ENCODE results near the gene P3H3. TPM values are rescaled to one million over a fixed set of nuclear protein-coding genes. Genes with fewer than 3 reads are reported as not detected.
A peak's percentile ranks its signal among the peaks of the same experiment; 100 is the strongest.

The P3H3 gene
- total RNA-seq = 1 to 10 TPM; 1.9 to 2.0 TPM

DNA sequence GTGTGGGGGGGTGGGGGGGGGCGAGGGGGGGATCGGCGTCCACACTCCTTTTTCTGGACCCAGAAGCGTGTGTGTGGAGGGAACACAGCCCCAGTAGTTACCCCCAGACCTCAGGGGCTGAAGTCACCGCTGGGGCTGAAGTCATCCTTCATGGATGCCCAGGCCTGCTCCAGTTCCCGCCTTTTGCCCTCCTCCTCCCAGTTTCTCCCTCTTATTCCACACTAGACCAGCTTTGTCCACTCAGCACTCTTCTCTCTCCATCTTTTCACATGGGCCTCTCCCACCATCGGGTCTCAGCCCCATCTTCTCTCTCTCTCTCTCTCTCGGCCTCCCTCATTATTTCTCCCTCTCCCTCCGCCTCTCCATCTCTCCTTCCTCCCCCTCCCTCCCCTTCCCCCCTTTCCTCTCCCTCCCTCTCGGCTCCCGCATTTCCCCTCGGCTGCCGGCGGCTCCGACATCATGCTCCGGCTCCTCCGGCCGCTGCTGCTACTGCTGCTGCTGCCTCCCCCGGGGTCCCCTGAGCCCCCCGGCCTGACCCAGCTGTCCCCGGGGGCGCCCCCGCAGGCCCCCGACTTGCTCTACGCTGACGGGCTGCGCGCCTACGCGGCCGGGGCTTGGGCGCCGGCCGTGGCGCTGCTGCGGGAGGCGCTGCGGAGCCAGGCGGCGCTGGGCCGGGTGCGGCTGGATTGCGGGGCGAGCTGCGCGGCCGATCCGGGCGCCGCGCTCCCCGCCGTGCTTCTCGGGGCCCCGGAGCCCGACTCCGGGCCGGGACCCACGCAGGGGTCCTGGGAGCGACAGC, at the start of gene P3H3:
Gene P3H3 (plus strand): TSS at position 426 of the 799 bp plus-strand sequence. CDS start 34 bp downstream, at position 460.
- intact Hi-C loops (cut with micrococcal nuclease) = loop anchor here (1.0 to 5.0 kb wide), 4 partner anchors 23 to 261 kb away; partner anchors contain the start of genes CDCA3, NOP2, PTMS and SPSB2
- CTCF ChIA-PET = interaction anchor here (1.4 to 11.7 kb wide), 4 partner anchors 9 to 72 kb away, joined by 4 to 166 read pairs (median 12); partner anchors contain the start of genes MLF2 and PTMS
- no peak for DNase-seq
- Mint-ChIP-seq H3K27me3 (ENCODE audit: low read depth) (peaks cover 17% of the 10 kb centered on the region), H3K4me1 (ENCODE audit: low read depth) (peaks cover 17% of the 10 kb centered on the region), H3K4me3 (peak within 1 kb of the TSS; percentile 80), H3K27ac (no peak within 1 kb of the TSS), H3K36me3 (ENCODE audit: low read depth) (no peaks in the 10 kb centered on the region), H3K9me3 (no peaks in the 10 kb centered on the region)

GRCh38 chr12:6778574-6779550, 49.3 kb upstream of the P3H3 start:
- intact Hi-C loops (cut with micrococcal nuclease) = loop anchor here (1.0 to 2.0 kb wide), 6 partner anchors 26 to 216 kb away; partner anchors contain the start of genes MLF2 and ZNF384
- CTCF ChIA-PET = interaction anchor here (0.6 to 9.7 kb wide), 18 partner anchors 8 to 163 kb away, joined by 3 to 118 read pairs (median 4); partner anchors contain the start of genes CD4, MLF2 and PTMS
- Mint-ChIP-seq H3K36me3 (ENCODE audit: low read depth) (peaks cover 15% of the 10 kb centered on the region), H3K27me3 (ENCODE audit: low read depth) (no peaks in the 10 kb centered on the region), H3K4me3 (peak overlapping the region; percentile 82), H3K9me3 (no peaks in the 10 kb centered on the region), H3K4me1 (ENCODE audit: low read depth) (peaks cover 89% of the 10 kb centered on the region), H3K27ac (peak overlapping the region; percentile 63)
- DNase-seq = peak; percentile 96

GRCh38 chr12:6779708-6780432, 48.3 kb upstream of the P3H3 start:
- H3K4me3 Mint-ChIP-seq = no peak overlapping the region
- intact Hi-C loops (cut with micrococcal nuclease) = loop anchor here (1.0 to 2.0 kb wide), 9 partner anchors 9 to 217 kb away; partner anchors contain the start of genes CD4, MLF2 and ZNF384
- CTCF ChIA-PET = interaction anchor here (0.6 to 9.7 kb wide), 15 partner anchors 9 to 118 kb away, joined by 3 to 118 read pairs (median 4); partner anchors contain the start of genes CD4, MLF2, PTMS and SPSB2
- H3K27ac Mint-ChIP-seq = peak overlapping the region; percentile 51
- H3K4me1 Mint-ChIP-seq (ENCODE audit: low read depth) = peaks cover 90% of the 10 kb centered on the region
- DNase-seq = peak; percentile 54
- peaks cover 15% of the 10 kb centered on the region for H3K36me3 Mint-ChIP-seq (ENCODE audit: low read depth)
- H3K9me3 Mint-ChIP-seq = no peaks in the 10 kb centered on the region
- H3K27me3 Mint-ChIP-seq (ENCODE audit: low read depth) = no peaks in the 10 kb centered on the region

DNA sequence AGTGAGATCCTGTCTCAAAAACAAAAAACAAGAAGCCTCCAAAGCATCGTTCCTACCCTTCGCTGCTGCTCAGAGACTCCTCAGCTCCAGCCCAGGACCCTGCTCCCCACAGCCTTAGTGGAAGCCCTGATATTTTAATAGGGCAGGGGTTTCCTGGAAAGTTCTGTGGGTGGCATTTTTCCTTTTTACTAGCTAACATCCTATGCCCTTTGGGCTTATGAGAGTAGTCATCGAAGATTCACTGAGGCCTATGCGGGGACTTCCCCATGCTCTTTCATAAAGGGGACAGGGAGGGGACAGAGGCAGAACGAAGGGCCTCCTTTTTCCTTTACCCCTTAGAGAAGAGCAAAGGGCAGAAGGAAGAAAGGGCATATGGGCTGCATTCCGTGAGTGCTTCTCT, 47.6 kb upstream of the P3H3 start:
- Mint-ChIP-seq H3K4me1 (ENCODE audit: low read depth) (peaks cover 90% of the 10 kb centered on the region), H3K27ac (peak overlapping the region; percentile 51), H3K4me3 (no peak overlapping the region), H3K27me3 (ENCODE audit: low read depth) (no peaks in the 10 kb centered on the region), H3K9me3 (no peaks in the 10 kb centered on the region), H3K36me3 (ENCODE audit: low read depth) (peaks cover 13% of the 10 kb centered on the region)
- DNase-seq = peak; percentile 65
- intact Hi-C loops (cut with micrococcal nuclease) = loop anchor here (1.0 kb wide), 3 partner anchors 9 to 172 kb away; partner anchors contain the start of gene CD4
- CTCF ChIA-PET = interaction anchor here (0.6 to 9.7 kb wide), 13 partner anchors 8 to 118 kb away, joined by 3 to 118 read pairs (median 4); partner anchors contain the start of genes CD4, MLF2, PTMS and SPSB2

GRCh38 chr12:6782119-6782518, 46.1 kb upstream of the P3H3 start:
- no peak for DNase-seq
- CTCF ChIA-PET = interaction anchor here (1.0 to 9.7 kb wide), 5 partner anchors 10 to 51 kb away, joined by 3 to 118 read pairs (median 8); partner anchors contain the start of gene MLF2
- H3K27me3 Mint-ChIP-seq (ENCODE audit: low read depth) = no peaks in the 10 kb centered on the region
- H3K4me1 Mint-ChIP-seq (ENCODE audit: low read depth) = peaks cover 90% of the 10 kb centered on the region
- intact Hi-C loops (cut with micrococcal nuclease) = no loop called here
- H3K36me3 Mint-ChIP-seq (ENCODE audit: low read depth) = peaks cover 7% of the 10 kb centered on the region
- H3K4me3 Mint-ChIP-seq = no peak overlapping the region
- no peaks in the 10 kb centered on the region for H3K9me3 Mint-ChIP-seq
- H3K27ac Mint-ChIP-seq = peak overlapping the region; percentile 38

GRCh38 chr12:6782850-6783566, 45.2 kb upstream of the P3H3 start:
- Mint-ChIP-seq H3K9me3 (no peaks in the 10 kb centered on the region), H3K4me3 (no peak overlapping the region), H3K36me3 (ENCODE audit: low read depth) (peaks cover 2% of the 10 kb centered on the region), H3K4me1 (ENCODE audit: low read depth) (peaks cover 86% of the 10 kb centered on the region), H3K27ac (peak overlapping the region; percentile 54), H3K27me3 (ENCODE audit: low read depth) (no peaks in the 10 kb centered on the region)
- CTCF ChIA-PET = interaction anchor here (0.5 to 9.7 kb wide), 11 partner anchors 9 to 170 kb away, joined by 3 to 118 read pairs (median 6); partner anchors contain the start of genes MLF2 and SPSB2
- intact Hi-C loops (cut with micrococcal nuclease) = no loop called here
- peak; percentile 52 for DNase-seq

DNA sequence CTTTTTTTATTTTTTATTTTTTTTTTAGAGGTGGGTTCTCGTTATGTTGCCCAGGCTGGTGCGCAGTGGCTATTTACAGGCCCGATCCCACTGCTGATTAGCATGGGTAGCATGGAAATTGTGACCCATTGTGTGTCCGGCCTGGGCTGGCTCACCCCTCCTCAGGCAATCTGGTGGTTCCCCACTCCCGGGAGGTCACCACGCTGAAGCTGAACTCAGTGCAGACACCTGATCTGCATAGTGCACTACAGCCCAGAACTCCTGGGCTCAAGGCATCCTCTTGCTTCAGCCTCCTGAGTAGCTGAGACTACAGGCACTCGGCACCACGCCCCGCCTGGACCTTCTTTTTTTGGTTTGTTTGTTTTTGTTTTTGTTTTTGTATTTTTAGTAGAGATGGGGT, 44.4 kb upstream of the P3H3 start:
- Mint-ChIP-seq H3K27ac (no peak overlapping the region), H3K36me3 (ENCODE audit: low read depth) (no peaks in the 10 kb centered on the region), H3K4me1 (ENCODE audit: low read depth) (peaks cover 86% of the 10 kb centered on the region), H3K9me3 (no peaks in the 10 kb centered on the region), H3K27me3 (ENCODE audit: low read depth) (no peaks in the 10 kb centered on the region), H3K4me3 (no peak overlapping the region)
- intact Hi-C loops (cut with micrococcal nuclease) = no loop called here
- CTCF ChIA-PET = interaction anchor here (0.9 to 9.7 kb wide), 7 partner anchors 12 to 171 kb away, joined by 3 to 118 read pairs (median 3); partner anchors contain the start of genes MLF2 and SPSB2
- DNase-seq = no peak

DNA sequence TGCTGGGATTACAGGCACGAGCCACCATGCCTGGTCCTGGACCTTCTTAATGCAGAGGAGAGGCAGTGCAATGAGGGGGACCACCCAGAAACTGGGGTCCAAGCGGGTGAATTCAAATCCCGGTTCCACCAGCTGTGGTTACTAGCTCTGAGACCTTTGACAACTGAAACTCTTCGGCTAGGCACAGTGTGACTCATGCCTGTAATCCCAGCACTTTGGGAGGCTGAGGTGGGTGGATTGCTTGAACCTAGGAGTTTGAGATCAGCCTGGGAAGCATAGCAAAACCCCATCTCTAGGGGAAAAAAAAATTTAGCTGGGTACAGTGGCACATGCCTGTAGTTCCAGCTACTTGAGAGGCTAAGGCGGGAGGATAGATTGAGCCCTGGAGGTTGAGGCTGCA, 43.9 kb upstream of the P3H3 start:
- CTCF ChIA-PET = interaction anchor here (1.0 to 9.7 kb wide), 4 partner anchors 12 to 41 kb away, joined by 3 to 118 read pairs (median 8); partner anchors contain the start of gene MLF2
- intact Hi-C loops (cut with micrococcal nuclease) = no loop called here
- Mint-ChIP-seq H3K4me3 (no peak overlapping the region), H3K27ac (no peak overlapping the region), H3K36me3 (ENCODE audit: low read depth) (no peaks in the 10 kb centered on the region), H3K4me1 (ENCODE audit: low read depth) (peaks cover 86% of the 10 kb centered on the region), H3K9me3 (no peaks in the 10 kb centered on the region), H3K27me3 (ENCODE audit: low read depth) (no peaks in the 10 kb centered on the region)
- DNase-seq = no peak

GRCh38 chr12:6784761-6785160, 43.4 kb upstream of the P3H3 start:
- Mint-ChIP-seq H3K27ac (no peak overlapping the region), H3K4me1 (ENCODE audit: low read depth) (peaks cover 81% of the 10 kb centered on the region), H3K27me3 (ENCODE audit: low read depth) (no peaks in the 10 kb centered on the region), H3K4me3 (no peak overlapping the region), H3K9me3 (no peaks in the 10 kb centered on the region), H3K36me3 (ENCODE audit: low read depth) (peaks cover 2% of the 10 kb centered on the region)
- intact Hi-C loops (cut with micrococcal nuclease) = loop anchor here (5.0 kb wide), 1 partner anchor 168 kb away; the partner anchor contains the start of gene PTPN6
- CTCF ChIA-PET = interaction anchor here (1.3 to 9.7 kb wide), 3 partner anchors 11 to 41 kb away, joined by 3 to 118 read pairs (median 13); partner anchors contain the start of gene MLF2
- no peak for DNase-seq

GRCh38 chr12:6786416-6787094, 41.7 kb upstream of the P3H3 start:
- H3K9me3 Mint-ChIP-seq = no peaks in the 10 kb centered on the region
- intact Hi-C loops (cut with micrococcal nuclease) = loop anchor here (5.0 kb wide), 1 partner anchor 166 kb away; the partner anchor contains the start of gene PTPN6
- peak; percentile 49 for DNase-seq
- CTCF ChIA-PET = interaction anchor here (0.6 to 3.5 kb wide), 8 partner anchors 9 to 145 kb away, joined by 3 to 23 read pairs (median 4); no protein-coding TSS in a partner anchor
- no peaks in the 10 kb centered on the region for H3K27me3 Mint-ChIP-seq (ENCODE audit: low read depth)
- H3K36me3 Mint-ChIP-seq (ENCODE audit: low read depth) = peaks cover 6% of the 10 kb centered on the region
- peaks cover 68% of the 10 kb centered on the region for H3K4me1 Mint-ChIP-seq (ENCODE audit: low read depth)
- peak overlapping the region; percentile 48 for H3K4me3 Mint-ChIP-seq
- peak overlapping the region; percentile 79 for H3K27ac Mint-ChIP-seq

Data from activated naive CD4-positive, alpha-beta T cell treated with anti-CD3 and anti-CD28 coated beads for 36 hours (primary cell).